GM12875 (cell line): ENCODE measurements around the gene ANKH.

Source experiments
- H3K4me3 ChIP-seq: one replicate; pipeline ENCODE4 v1.5.1; 2011; ENCODE audit warnings: low read depth, low read length, control low read depth
- CTCF ChIP-seq: IDR thresholded peaks from 2 replicates; pipeline ENCODE4 v1.5.1; 2011; ENCODE audit warnings: low read depth, mild to moderate bottlenecking, control low read depth, inconsistent platforms, low read length, moderate library complexity, borderline replicate concordance; ENCODE audit not compliant: insufficient read depth

Gene ANKH

GRCh38 chr5:14712666-14713065 is 158.9 kb downstream of the ANKH start:
- H3K4me3 ChIP-seq = no peak overlapping the region
- no peak for TF ChIP-seq CTCF

GRCh38 chr5:14712131-14712530 is 159.4 kb downstream of the ANKH start:
- H3K4me3 ChIP-seq = no peak overlapping the region
- no peak for TF ChIP-seq CTCF

DNA sequence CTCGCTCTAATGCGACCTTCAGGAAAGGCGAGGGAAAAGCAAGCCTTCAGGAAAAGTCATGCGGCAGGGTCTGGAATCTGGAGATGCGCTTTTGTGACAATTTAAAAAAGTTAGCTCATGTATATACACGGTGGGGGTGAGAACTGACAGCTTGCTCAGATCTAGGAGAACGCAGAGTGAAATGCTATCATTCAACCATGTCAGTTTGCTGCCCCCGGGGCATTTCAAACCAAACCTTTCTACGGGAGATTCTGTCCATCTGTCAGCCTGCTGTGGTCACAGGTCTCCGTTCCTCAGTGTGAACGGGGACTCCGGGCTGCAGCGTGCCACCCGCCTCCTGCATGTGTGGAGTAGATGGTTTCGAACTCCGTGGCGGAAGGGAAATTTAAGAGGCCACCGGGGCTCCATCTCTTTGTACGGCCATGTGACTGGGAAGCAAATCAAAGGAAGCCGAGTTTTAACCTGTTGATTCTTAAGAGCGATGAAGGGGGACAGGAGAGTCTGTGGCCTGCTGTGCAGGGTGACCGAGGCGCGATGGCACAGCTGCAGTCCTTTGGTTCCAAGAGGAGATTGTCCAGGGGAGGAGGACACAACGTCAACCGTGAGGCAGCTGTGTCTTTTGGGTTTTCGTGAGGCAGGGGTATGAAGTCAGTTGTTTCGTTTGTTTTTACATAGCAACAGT is 161.1 kb downstream of the ANKH start:
- no peak overlapping the region for H3K4me3 ChIP-seq

GRCh38 chr5:14708551-14708950 is 163.0 kb downstream of the ANKH start:
- H3K4me3 ChIP-seq = no peak overlapping the region
- TF ChIP-seq CTCF = no peak

More for the DNA sequence above, 161.1 kb downstream of the ANKH start:
- no peak for TF ChIP-seq CTCF

DNA sequence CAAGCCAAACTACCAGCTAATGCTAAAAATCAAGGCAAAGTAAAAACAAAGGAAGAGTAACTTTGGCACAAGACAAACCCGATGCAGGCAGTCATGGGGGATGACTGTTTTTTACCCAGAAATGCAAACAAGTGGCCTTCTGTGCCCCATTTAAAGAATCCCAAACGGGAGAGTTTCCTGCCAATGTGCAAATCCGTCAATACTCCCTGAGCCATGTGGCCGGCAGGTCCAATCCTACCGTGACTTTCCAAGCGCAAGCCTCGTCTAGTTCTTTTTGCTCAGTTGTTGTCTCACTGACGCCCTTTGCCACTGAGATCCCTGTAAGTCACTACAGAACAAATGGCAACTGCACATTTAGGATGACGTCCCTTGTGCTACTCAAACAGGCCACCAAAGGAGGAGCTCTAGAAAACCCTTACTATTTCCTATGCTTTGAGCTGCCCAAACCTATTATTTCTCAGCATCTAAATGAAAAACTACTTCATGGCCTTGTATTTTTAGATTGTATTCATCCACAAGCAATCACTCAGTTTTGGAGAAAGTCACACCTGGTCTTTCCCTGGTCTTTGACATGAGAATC is 163.7 kb downstream of the ANKH start:
- H3K4me3 ChIP-seq = no peak overlapping the region
- no peak for TF ChIP-seq CTCF

GRCh38 chr5:14706615-14707021 is 165.0 kb downstream of the ANKH start:
- no peak for TF ChIP-seq CTCF
- no peak overlapping the region for H3K4me3 ChIP-seq

- no peak overlapping the region for H3K4me3 ChIP-seq
- no peak for TF ChIP-seq CTCF
Observed at GRCh38 chr5:14705556-14705955, 166.0 kb downstream of the ANKH start.
